HuH-7.5 (cell line): ENCODE results near the gene COQ10B.
A peak's percentile ranks its signal among the peaks of the same experiment; 100 is the strongest.

Experiments
- DNase-seq: peaks from one replicate; pipeline ENCODE4 v3.0.0; 2011; ENCODE audit warnings: low spot score

COQ10B gene

DNA sequence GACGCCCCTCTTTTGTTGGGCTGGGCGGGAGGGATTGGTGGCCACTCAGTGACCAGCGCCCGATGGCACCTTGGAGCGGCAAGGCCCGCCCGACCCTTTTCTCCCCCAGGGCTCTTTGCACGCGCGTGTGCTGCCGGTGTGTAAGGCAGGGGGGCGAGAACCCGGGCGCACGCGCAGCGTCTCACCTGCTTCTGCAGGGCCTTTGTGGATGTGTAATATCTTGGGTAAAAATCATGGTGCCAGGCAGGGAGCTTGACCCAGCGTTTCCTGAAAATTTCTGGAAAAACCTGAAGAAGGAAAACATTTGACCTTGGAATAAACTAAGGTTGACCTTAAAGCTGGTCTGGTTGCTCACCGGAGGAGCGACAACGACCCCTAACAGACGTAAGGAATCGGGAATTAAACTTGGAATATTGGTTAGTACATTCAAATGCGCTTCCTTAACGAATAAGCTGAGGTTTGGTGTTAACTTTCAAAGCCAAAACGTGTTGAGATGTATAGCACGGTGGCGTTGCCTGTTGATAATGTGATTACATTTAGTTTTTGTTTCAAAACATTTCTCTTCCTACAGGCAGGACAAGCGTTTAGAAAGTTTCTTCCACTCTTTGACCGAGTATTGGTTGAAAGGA, 47.3 kb downstream of the COQ10B start:
- no peak for DNase-seq

DNA sequence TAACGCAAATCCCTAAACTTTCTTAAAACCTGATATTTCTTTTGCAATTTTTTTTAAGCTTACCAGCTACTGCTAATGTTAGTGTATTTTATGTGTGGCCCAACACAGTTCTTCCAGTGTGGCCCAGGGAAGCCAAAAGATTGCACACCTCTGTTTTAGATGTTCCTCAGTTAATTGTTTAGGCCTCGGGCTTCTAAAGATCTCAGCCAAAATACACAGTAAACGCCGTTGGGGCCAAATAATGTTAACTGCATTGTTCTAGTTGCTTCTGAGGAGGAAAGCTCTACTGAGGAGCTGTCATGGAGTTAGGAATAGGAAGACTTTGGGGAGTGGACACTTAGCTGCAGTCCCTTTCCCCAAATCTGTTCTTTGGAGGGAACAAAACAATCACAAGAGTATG, 48.8 kb downstream of the COQ10B start:
- DNase-seq: no peak

DNA sequence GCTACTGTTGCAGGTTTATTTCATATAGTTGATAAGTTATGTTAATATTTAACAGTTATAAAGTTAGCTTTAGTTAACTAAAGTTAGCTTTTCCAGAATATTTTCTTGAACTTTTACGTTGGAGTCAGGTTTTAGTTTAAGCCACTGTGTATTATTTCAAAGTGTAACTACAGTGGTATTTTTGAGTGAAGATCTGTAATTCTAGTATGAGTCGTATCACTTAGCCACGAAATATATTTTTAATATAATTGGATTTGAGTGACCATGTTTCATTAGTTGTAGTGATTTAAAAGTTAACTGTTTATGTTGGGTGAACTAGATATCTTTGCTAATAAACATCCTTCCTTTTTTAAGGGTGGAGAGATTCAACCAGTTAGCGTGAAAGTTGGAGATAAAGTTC, 49.3 kb downstream of the COQ10B start:
- no peak for DNase-seq

DNA sequence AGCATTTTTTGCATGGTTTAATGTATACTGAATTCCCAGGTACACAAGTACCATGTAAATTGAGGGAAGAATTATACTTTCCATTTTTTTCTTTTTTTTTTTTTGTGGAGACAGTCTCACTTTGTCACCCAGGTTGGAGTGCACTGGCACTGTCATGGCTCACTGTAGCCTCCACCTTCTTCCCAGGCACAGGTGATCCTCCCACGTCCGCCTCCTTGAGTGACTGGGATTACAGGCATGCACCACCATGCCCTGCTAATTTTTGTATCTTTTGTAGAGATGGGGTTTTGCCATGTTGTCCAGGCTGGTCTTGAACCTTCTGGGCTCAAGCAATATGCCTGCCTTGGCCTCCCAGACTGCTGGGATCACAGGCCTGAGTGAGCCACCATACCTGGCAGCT, 50.6 kb downstream of the COQ10B start:
- no peak for DNase-seq

DNA sequence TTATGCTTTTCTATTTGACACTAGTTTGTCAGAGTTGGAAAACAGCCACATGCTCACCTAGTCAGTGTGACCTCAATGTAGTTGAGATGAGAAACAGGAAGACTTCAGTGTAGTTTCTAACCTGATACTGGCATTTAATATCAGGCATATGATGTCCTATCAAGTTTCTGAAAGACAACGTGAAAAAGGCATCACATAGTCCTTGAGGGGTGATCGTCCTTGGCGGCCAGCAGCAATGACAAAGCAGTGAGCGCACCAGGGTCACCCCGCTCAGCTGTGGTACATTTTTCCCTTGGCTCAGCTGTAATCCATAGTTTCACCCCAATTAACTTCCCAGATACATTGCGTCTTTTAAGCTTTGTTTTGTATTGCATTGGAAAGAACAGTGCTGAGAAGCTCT, 51.2 kb downstream of the COQ10B start:
- no peak for DNase-seq

DNA sequence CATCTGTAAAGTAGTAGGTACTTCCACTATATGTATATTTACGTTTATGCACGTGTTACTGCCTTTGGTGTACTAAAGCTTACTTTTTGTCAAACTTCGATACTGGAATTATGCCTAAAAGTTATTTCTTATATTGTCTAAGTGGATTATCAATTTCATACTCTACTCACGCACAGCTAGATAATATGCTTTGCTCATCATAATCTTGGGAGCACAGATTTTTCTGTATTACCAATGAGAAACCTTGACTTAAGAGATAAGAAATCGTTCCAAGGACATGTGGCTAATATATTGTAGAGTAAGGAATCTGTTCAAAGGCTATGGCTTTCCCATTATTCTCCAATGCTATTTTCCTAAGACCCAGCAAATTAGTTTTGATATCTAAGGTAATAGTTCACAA, 53.3 kb downstream of the COQ10B start:
- DNase-seq: no peak

DNA sequence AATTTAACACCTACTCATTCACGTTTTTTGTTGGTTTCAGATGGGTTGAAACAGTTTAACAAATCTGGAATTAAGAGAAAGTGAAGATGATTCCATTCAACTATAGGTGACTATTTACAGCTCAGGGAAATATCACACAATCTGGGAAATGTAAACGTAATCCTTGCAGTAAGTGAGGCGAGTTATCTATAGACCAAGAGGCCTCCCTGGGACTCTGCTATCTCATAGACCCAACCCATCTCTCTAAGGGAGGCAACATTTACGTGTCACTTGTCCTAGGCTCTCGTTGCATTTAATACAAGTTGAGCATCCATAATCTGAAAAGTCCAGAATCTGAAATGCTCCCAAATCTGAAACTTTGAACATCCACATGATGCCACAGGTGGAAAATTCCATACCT, 60.6 kb downstream of the COQ10B start:
- DNase-seq: no peak

DNA sequence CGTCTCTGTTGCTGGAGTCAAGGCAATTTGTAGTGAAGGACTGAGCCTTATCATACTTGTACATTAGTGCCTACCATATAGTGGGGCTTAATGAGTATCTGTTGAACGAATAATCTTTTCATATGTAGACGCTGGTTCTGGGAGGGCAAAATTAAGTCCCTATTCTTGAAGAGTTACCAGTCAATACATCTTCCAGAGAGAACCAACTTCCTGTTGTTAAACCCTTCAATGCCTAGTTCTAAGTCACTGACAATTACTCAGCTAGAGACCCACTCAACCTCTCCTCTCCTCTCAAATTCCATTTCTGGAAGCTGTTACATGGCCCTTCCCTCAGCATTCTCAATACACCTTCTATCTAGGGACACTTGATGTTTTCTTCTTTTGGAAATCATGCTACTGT, 61.4 kb downstream of the COQ10B start:
- DNase-seq: no peak

DNA sequence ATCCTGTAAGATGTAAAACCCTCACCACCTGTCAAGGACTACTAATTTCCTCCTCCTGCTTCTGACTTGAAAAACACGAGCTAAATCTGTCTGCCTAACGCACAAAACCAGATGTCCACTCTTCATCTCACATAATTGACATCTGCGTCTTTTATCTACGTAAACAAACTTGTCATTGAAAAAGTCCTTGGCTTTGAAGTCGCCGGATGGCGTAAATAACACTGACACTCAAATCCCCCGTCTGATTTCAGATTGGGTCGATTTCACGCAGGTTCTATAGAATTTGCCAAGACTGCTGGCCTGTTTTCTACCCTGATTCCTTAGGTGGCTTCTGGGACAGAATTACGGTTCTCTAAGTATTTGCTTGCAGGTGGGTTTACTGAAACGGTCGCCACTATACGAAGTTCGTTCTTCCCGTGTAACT, 62.0 kb downstream of the COQ10B start:
- no peak for DNase-seq

DNA sequence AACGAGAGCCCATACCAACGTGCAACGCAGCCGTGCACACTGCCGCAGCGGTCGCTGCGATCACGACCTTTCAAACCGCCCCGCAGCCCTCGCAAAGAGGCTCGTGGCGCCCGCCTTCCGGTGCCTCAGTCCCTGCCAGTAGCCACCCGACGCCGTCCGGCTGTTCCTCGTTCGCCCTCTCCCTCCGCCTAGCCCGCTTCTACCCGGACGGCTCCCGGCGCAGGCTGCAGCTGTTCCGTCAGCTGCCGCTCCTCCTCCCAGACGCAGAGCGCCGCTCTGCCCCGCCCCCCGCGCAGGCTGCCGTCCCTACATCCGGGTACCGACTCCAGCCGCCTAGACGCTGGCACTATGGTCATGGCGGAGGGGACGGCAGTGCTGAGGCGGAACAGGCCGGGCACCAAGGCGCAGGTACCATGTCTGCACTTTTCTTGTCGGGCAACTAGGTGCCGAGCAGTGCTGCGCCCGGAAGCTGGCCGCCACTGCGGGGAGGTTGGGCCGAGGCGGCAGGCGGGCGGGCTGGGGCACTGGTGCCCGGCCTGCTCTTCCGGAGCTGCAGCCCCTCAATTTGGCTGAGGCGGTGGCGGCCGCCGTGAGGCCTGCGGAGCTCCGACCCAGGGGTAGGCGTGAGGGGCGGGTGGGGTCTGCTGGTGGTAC, 62.5 kb downstream of the COQ10B start, which contains the start of gene MOB4:
TSS of gene MOB4 (plus strand) at position 328 of the 654 bp plus-strand sequence. CDS start at position 349, 21 bp downstream.
- peak; percentile 80 for DNase-seq

DNA sequence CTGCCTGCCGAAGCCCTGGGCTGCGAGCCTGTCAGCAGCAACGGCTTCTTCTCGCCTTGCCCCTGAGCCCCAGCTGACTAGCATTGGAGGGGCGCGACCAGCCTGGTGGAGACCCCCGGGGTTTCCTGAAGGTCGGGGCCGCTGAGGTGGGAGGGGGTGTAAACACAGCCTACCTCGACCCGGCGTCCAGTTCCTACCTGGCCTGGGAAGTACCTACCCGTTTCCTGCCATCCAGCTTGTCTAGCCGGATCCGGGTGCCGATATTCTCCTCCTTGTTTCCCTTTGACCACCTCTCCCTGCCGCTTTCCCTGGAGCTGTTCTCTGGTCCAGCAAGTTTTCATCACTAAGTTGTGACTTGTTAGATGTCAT, 63.0 kb downstream of the COQ10B start:
- DNase-seq: peak; percentile 34

DNA sequence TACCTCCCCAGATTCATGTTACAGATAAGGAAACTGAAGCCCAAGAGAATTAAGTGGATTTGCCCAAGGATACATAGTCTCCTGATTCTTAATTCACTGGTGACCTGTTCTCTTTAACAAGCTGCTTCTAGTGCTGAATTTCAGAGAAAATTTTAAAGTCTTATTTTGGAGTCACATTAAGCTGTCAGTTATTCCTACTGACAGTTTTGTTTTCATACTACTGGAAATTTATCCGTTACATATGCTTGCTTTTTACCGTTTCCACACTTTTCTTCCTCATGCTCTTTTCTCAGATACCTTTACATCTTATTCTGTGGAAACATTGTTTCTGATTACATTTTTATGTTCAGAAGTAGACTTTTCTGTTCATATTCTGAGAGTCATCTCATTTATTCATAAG, 63.8 kb downstream of the COQ10B start:
- no peak for DNase-seq
